HepG2 (cell line): ENCODE data around the gene CSNK2A1. TPM values are rescaled to one million over a fixed set of nuclear protein-coding genes. Genes with fewer than 3 reads are reported as not detected.

ENCODE experiments used
- ATRX ChIP-seq: sonication (generic); formaldehyde crosslinking; IDR thresholded peaks from 2 replicates; pipeline ENCODE4 v1.4.0; 2020; ENCODE audit warnings: missing genetic modification reagents, borderline replicate concordance
- CEBPZ ChIP-seq: IDR thresholded peaks from 2 replicates; pipeline ENCODE4 v1.6.1; 2012; ENCODE audit warnings: low read length, improper control_type of control experiment
- GZF1 ChIP-seq: sonication (generic); formaldehyde crosslinking; IDR thresholded peaks from 2 replicates; pipeline ENCODE4 v1.5.1; 2020; ENCODE audit warnings: mild to moderate bottlenecking, missing genetic modification reagents
- NFAT5 ChIP-seq: sonication (generic); formaldehyde crosslinking; IDR thresholded peaks from 2 replicates; pipeline ENCODE4 v1.4.0; 2020; ENCODE audit warnings: missing genetic modification reagents
- SIN3A ChIP-seq: IDR thresholded peaks from 2 replicates; pipeline ENCODE4 v1.6.1; 2011; ENCODE audit warnings: low read depth, mild to moderate bottlenecking, control low read depth, low read length, borderline replicate concordance
- ZNF318 ChIP-seq: sonication (generic); formaldehyde crosslinking; IDR thresholded peaks from 2 replicates; pipeline ENCODE4 v1.4.0; 2020; ENCODE audit warnings: mild to moderate bottlenecking, missing genetic modification reagents
- ZXDC ChIP-seq: sonication (generic); formaldehyde crosslinking; IDR thresholded peaks from 2 replicates; pipeline ENCODE4 v1.5.0; 2020; ENCODE audit warnings: mild to moderate bottlenecking, missing genetic modification reagents
- polyA plus RNA-seq, 8 experiments: library from polyadenylated mRNA; depleted of rRNA in 3 of 8; stranded (reverse) in 7 of 8; unstranded in 1 of 8; fragments of >200 nt; fragmentation: Illumina TruSeq in 4 of 8; extraction: Trizol in 4 of 8; gene quantifications; 2 replicates each; pipeline versions ENCODE4 v1.2.1 to v1.2.3, GENCODE V29; 2011 to 2016; ENCODE audit warnings: low read depth in 4 of 8, missing spikeins in 1 of 8, mixed read lengths in 1 of 8; ENCODE audit not compliant: insufficient read depth in 1 of 8
- total RNA-seq, 5 experiments: library from RNA; depleted of rRNA; stranded (reverse); fragments of >200 nt; fragmentation: Illumina TruSeq; extraction: Trizol; gene quantifications; 2 replicates each; pipeline ENCODE4 v1.2.3, GENCODE V29; 2016; ENCODE audit warnings: low read depth in 1 of 5

The CSNK2A1 gene
- total and polyA plus RNA-seq, 2 of the 13 experiments (the other 11 are each of a cell fraction or from before 2014, with no cell fraction given) = 153 to 231 TPM

GRCh38 chr20:431012-431904, 112.3 kb downstream of the CSNK2A1 start (continued):
- TF ChIP-seq ATRX (no peak; the same call in 1 of the 2 replicates), NFAT5 (CRISPR knock-in tag) (no peak), SIN3A (no peak), CEBPZ (no peak), GZF1 (CRISPR knock-in tag) (no peak), ZNF318 (CRISPR knock-in tag) (peak; percentile 97), ZXDC (CRISPR knock-in tag) (no peak)
